ENCODE results near the gene FBXL17. TPM values are rescaled to one million over a fixed set of nuclear protein-coding genes. Genes with fewer than 3 reads are reported as not detected.
"Not testable (repeated sequence)": the region's sequence is repeated elsewhere in the genome, so short reads cannot be mapped to it uniquely, and the experiment has no call there.

Gene FBXL17
- total and polyA plus RNA-seq, 2 of the 13 experiments (the other 11 are each of a cell fraction or from before 2014, with no cell fraction given): 3.0 to 7.9 TPM

GRCh38 chr5:108167174-108167573 is 214.7 kb downstream of the FBXL17 start:
- TF ChIP-seq CEBPZ (IDR thresholded peaks at IDR 0.05; ENCODE audit: low read length): no peak
- TF ChIP-seq TP53 (CRISPR knock-in tag; conservative IDR thresholded peaks at IDR 0.05): no peak
- H3K4me2 ChIP-seq (ENCODE audit: low read depth, low read length): no peak overlapping the region
- in situ Hi-C loops (cut with HindIII; ENCODE audit: extremely low pct_ligation_motif_present, low pct_unique_long_range_greater_than_20kb): no loop called here
- H3K9ac ChIP-seq (ENCODE audit: insufficient read depth, low read depth, low read length): no peak overlapping the region
- BruUV-seq (replicated peaks): no TSS peak
- no peaks in the 10 kb centered on the region for H4K20me1 ChIP-seq (ENCODE audit: insufficient read depth, low read length)
- H3K27ac ChIP-seq (ENCODE audit: extremely low read length, insufficient read depth, low read length): no peak overlapping the region
- ATAC-seq: no peak
- POLR2A ChIA-PET: no interaction called here
- no peaks in the 10 kb centered on the region for H3K36me3 ChIP-seq (replicated peaks in 1 of 2; ENCODE audit: control insufficient read depth in 1 of 2, insufficient read depth in 2 of 2, low read length in 2 of 2)
- H2AFZ ChIP-seq (ENCODE audit: low read length): no peak overlapping the region
- no peak for FAIRE-seq
- H3K4me3 ChIP-seq (replicated peaks in 1 of 3; ENCODE audit: insufficient read depth in 1 of 3, low read depth in 2 of 3, low read length in 3 of 3): no peak overlapping the region
- no peaks in the 10 kb centered on the region for H3K27me3 ChIP-seq (ENCODE audit: control insufficient read depth in 1 of 2, insufficient read depth in 2 of 2, low read length in 2 of 2)
- no peaks in the 10 kb centered on the region for H3K79me2 ChIP-seq (ENCODE audit: insufficient read depth, low read length)
- H3K9me3 ChIP-seq (ENCODE audit: low read length): no peaks in the 10 kb centered on the region
- intact Hi-C loops (cut with micrococcal nuclease; ENCODE audit: unreplicated experiment): no loop called here
- H3K4me1 ChIP-seq (ENCODE audit: insufficient read depth, low read length): no peaks in the 10 kb centered on the region
- DNase-seq (ENCODE audit: low spot score): no peak
- 98% methylated on average over 2 of the region's 2 CpGs for WGBS (ENCODE audit: low lambda C conversion rate)
- CTCF ChIA-PET (ENCODE audit: low intra/inter-chr PET ratio, low total read pairs): no interaction called here

- Histone ChIP-seq H3K4me3 (replicated peaks in 1 of 3; ENCODE audit: insufficient read depth in 1 of 3, low read depth in 2 of 3, low read length in 3 of 3) (no peak overlapping the region), H3K9me3 (ENCODE audit: low read length) (no peaks in the 10 kb centered on the region), H3K36me3 (replicated peaks in 1 of 2; ENCODE audit: control insufficient read depth in 1 of 2, insufficient read depth in 2 of 2, low read length in 2 of 2) (no peaks in the 10 kb centered on the region), H3K27me3 (ENCODE audit: control insufficient read depth in 1 of 2, insufficient read depth in 2 of 2, low read length in 2 of 2) (no peaks in the 10 kb centered on the region), H3K27ac (ENCODE audit: extremely low read length, insufficient read depth, low read length) (no peak overlapping the region), H3K79me2 (ENCODE audit: insufficient read depth, low read length) (no peaks in the 10 kb centered on the region), H4K20me1 (ENCODE audit: insufficient read depth, low read length) (no peaks in the 10 kb centered on the region), H2AFZ (ENCODE audit: low read length) (no peak overlapping the region), H3K4me1 (ENCODE audit: insufficient read depth, low read length) (no peaks in the 10 kb centered on the region), H3K4me2 (ENCODE audit: low read depth, low read length) (no peak overlapping the region), H3K9ac (ENCODE audit: insufficient read depth, low read depth, low read length) (no peak overlapping the region)
- TF ChIP-seq ZNF777 (CRISPR knock-in tag; IDR thresholded peaks at IDR 0.05): no peak
- peak; percentile 60; the same call in 1 of the 2 replicates for TF ChIP-seq CEBPB (IDR thresholded peaks at IDR 0.05; ENCODE audit: borderline replicate concordance, low read depth, low read length)
- in situ Hi-C loops (cut with HindIII; ENCODE audit: extremely low pct_ligation_motif_present, low pct_unique_long_range_greater_than_20kb) (no loop called here), intact Hi-C loops (cut with micrococcal nuclease; ENCODE audit: unreplicated experiment) (no loop called here)
- DNase-seq (ENCODE audit: low spot score): no peak
- ATAC-seq: no peak
- FAIRE-seq: no peak
- BruUV-seq (replicated peaks): no TSS peak
- ChIA-PET CTCF (ENCODE audit: low intra/inter-chr PET ratio, low total read pairs) (no interaction called here), POLR2A (no interaction called here)
- 100% methylated on average over 2 of the region's 2 CpGs for WGBS (ENCODE audit: low lambda C conversion rate)
Observed at GRCh38 chr5:108164574-108164973, 217.3 kb downstream of the FBXL17 start.

GRCh38 chr5:108152854-108153253 is 229.0 kb downstream of the FBXL17 start:
- H3K36me3 ChIP-seq (replicated peaks in 1 of 2; ENCODE audit: control insufficient read depth in 1 of 2, insufficient read depth in 2 of 2, low read length in 2 of 2); H2AFZ ChIP-seq (ENCODE audit: low read length); POLR2A ChIA-PET; FAIRE-seq; H3K27me3 ChIP-seq (ENCODE audit: control insufficient read depth in 1 of 2, insufficient read depth in 2 of 2, low read length in 2 of 2); CTCF ChIA-PET (ENCODE audit: low intra/inter-chr PET ratio, low total read pairs); H3K9me3 ChIP-seq (ENCODE audit: low read length); DNase-seq (ENCODE audit: low spot score); H3K9ac ChIP-seq (ENCODE audit: insufficient read depth, low read depth, low read length); H4K20me1 ChIP-seq (ENCODE audit: insufficient read depth, low read length); BruUV-seq (replicated peaks); H3K4me3 ChIP-seq (replicated peaks in 1 of 3; ENCODE audit: insufficient read depth in 1 of 3, low read depth in 2 of 3, low read length in 3 of 3); intact Hi-C loops (cut with micrococcal nuclease; ENCODE audit: unreplicated experiment); ATAC-seq; H3K79me2 ChIP-seq (ENCODE audit: insufficient read depth, low read length); H3K4me2 ChIP-seq (ENCODE audit: low read depth, low read length); H3K4me1 ChIP-seq (ENCODE audit: insufficient read depth, low read length); H3K27ac ChIP-seq (ENCODE audit: extremely low read length, insufficient read depth, low read length): not testable (repeated sequence)
- WGBS (ENCODE audit: low lambda C conversion rate): 100% methylated on average over 1 of the region's 1 CpG
- in situ Hi-C loops (cut with HindIII; ENCODE audit: extremely low pct_ligation_motif_present, low pct_unique_long_range_greater_than_20kb): loop anchor here (10.0 kb wide), 1 partner anchor 182 kb away; no protein-coding TSS in a partner anchor
